ENCODE measurements around the gene ZNF747. TPM values are rescaled to one million over a fixed set of nuclear protein-coding genes. Genes with fewer than 3 reads are reported as not detected.

ZNF747 gene
- total RNA-seq, 2 experiments from 2014 or later, result 10.4 to 11.8 TPM

- CTCF ChIA-PET, result interaction anchor here (0.5 to 1.9 kb wide), 5 partner anchors 9 to 153 kb away, joined by 3 to 7 read pairs (median 4); partner anchors contain the start of gene ZNF764
- Mint-ChIP-seq H3K9me3 (no peaks in the 10 kb centered on the region), H3K36me3 (ENCODE audit: low read depth) (peaks cover 3% of the 10 kb centered on the region), H3K27ac (peak overlapping the region; percentile 97), H3K4me3 (no peak overlapping the region), H3K27me3 (no peaks in the 10 kb centered on the region), H3K4me1 (peaks cover 45% of the 10 kb centered on the region)
- POLR2A ChIA-PET, result no interaction called here
- DNase-seq, result peak; percentile 37
Measured at GRCh38 chr16:30567160-30567990, 32.7 kb upstream of the ZNF747 start.

- H3K36me3 Mint-ChIP-seq (ENCODE audit: low read depth), result peaks cover 3% of the 10 kb centered on the region
- POLR2A ChIA-PET, result no interaction called here
- CTCF ChIA-PET, result interaction anchor here (1.5 to 2.1 kb wide), 5 partner anchors 15 to 37 kb away, joined by 4 to 8 read pairs (median 6); partner anchors contain the start of gene ZNF747
- no peak for DNase-seq
- no peaks in the 10 kb centered on the region for H3K9me3 Mint-ChIP-seq
- H3K27me3 Mint-ChIP-seq, result no peaks in the 10 kb centered on the region
- H3K27ac Mint-ChIP-seq, result no peak overlapping the region
- H3K4me3 Mint-ChIP-seq, result no peak overlapping the region
- peaks cover 45% of the 10 kb centered on the region for H3K4me1 Mint-ChIP-seq
Measured at GRCh38 chr16:30566531-30566930, 31.9 kb upstream of the ZNF747 start.

GRCh38 chr16:30565984-30566383 lies 31.3 kb upstream of the ZNF747 start:
- ChIA-PET POLR2A (no interaction called here), CTCF (interaction anchor here (1.0 to 2.1 kb wide), 4 partner anchors 14 to 32 kb away, joined by 3 to 8 read pairs (median 6); partner anchors contain the start of gene ZNF747)
- Mint-ChIP-seq H3K36me3 (ENCODE audit: low read depth) (peaks cover 3% of the 10 kb centered on the region), H3K27me3 (no peaks in the 10 kb centered on the region), H3K27ac (no peak overlapping the region), H3K4me3 (no peak overlapping the region), H3K4me1 (peaks cover 49% of the 10 kb centered on the region), H3K9me3 (no peaks in the 10 kb centered on the region)
- no peak for DNase-seq

GRCh38 chr16:30565526-30565925 lies 30.9 kb upstream of the ZNF747 start:
- H3K27ac Mint-ChIP-seq, result no peak overlapping the region
- DNase-seq, result no peak
- H3K4me1 Mint-ChIP-seq, result peaks cover 48% of the 10 kb centered on the region
- no peaks in the 10 kb centered on the region for H3K9me3 Mint-ChIP-seq
- no peaks in the 10 kb centered on the region for H3K27me3 Mint-ChIP-seq
- ChIA-PET POLR2A (no interaction called here), CTCF (interaction anchor here (0.6 to 2.1 kb wide), 5 partner anchors 13 to 127 kb away, joined by 3 to 8 read pairs (median 6); partner anchors contain the start of gene ZNF747)
- no peak overlapping the region for H3K4me3 Mint-ChIP-seq
- H3K36me3 Mint-ChIP-seq (ENCODE audit: low read depth), result peaks cover 3% of the 10 kb centered on the region

GRCh38 chr16:30562021-30562420 lies 27.4 kb upstream of the ZNF747 start:
- peak overlapping the region; percentile 76 for H3K4me3 Mint-ChIP-seq
- no peaks in the 10 kb centered on the region for H3K36me3 Mint-ChIP-seq (ENCODE audit: low read depth)
- no peaks in the 10 kb centered on the region for H3K9me3 Mint-ChIP-seq
- peak overlapping the region; percentile 91 for H3K27ac Mint-ChIP-seq
- CTCF ChIA-PET, result interaction anchor here (1.2 to 1.9 kb wide), 4 partner anchors 17 to 97 kb away, joined by 3 to 7 read pairs (median 4); partner anchors contain the start of gene ZNF747
- H3K4me1 Mint-ChIP-seq, result peaks cover 35% of the 10 kb centered on the region
- no peak for DNase-seq
- no peaks in the 10 kb centered on the region for H3K27me3 Mint-ChIP-seq
- POLR2A ChIA-PET, result no interaction called here

- Mint-ChIP-seq H3K27ac (peak overlapping the region; percentile 91), H3K4me1 (peaks cover 29% of the 10 kb centered on the region), H3K4me3 (peak overlapping the region; percentile 76), H3K27me3 (no peaks in the 10 kb centered on the region), H3K36me3 (ENCODE audit: low read depth) (peaks cover 6% of the 10 kb centered on the region), H3K9me3 (no peaks in the 10 kb centered on the region)
- POLR2A ChIA-PET, result no interaction called here
- DNase-seq, result no peak
- CTCF ChIA-PET, result interaction anchor here (0.8 to 1.9 kb wide), 7 partner anchors 11 to 469 kb away, joined by 3 to 7 read pairs (median 3); partner anchors contain the start of genes DCTPP1, TBX6 and ZNF747
Measured at GRCh38 chr16:30561089-30561816, 26.6 kb upstream of the ZNF747 start.

- no peaks in the 10 kb centered on the region for H3K9me3 Mint-ChIP-seq
- peak overlapping the region; percentile 57 for H3K4me3 Mint-ChIP-seq
- no peaks in the 10 kb centered on the region for H3K27me3 Mint-ChIP-seq
- H3K27ac Mint-ChIP-seq, result peak overlapping the region; percentile 90
- CTCF ChIA-PET, result no interaction called here
- DNase-seq, result no peak
- peaks cover 30% of the 10 kb centered on the region for H3K4me1 Mint-ChIP-seq
- H3K36me3 Mint-ChIP-seq (ENCODE audit: low read depth), result peaks cover 18% of the 10 kb centered on the region
- POLR2A ChIA-PET, result no interaction called here
Measured at GRCh38 chr16:30559690-30560089, 25.0 kb upstream of the ZNF747 start.

- DNase-seq, result no peak
- H3K4me3 Mint-ChIP-seq, result peak overlapping the region; percentile 87
- H3K9me3 Mint-ChIP-seq, result no peaks in the 10 kb centered on the region
- no peaks in the 10 kb centered on the region for H3K27me3 Mint-ChIP-seq
- H3K27ac Mint-ChIP-seq, result peak overlapping the region; percentile 90
- peaks cover 25% of the 10 kb centered on the region for H3K36me3 Mint-ChIP-seq (ENCODE audit: low read depth)
- POLR2A ChIA-PET, result interaction anchor here (0.6 to 0.8 kb wide), 2 partner anchors 87 to 129 kb away, joined by 3 read pairs; partner anchors contain the start of genes DCTPP1 and ITGAL
- CTCF ChIA-PET, result interaction anchor here (0.6 to 3.0 kb wide), 12 partner anchors 9 to 467 kb away, joined by 3 to 18 read pairs (median 6); partner anchors contain the start of genes TBX6, ZNF688 and ZNF747
- peaks cover 37% of the 10 kb centered on the region for H3K4me1 Mint-ChIP-seq
Measured at GRCh38 chr16:30558789-30559377, 24.2 kb upstream of the ZNF747 start.

- Mint-ChIP-seq H3K4me1 (peaks cover 44% of the 10 kb centered on the region), H3K36me3 (ENCODE audit: low read depth) (peaks cover 32% of the 10 kb centered on the region), H3K9me3 (no peaks in the 10 kb centered on the region), H3K27me3 (no peaks in the 10 kb centered on the region), H3K27ac (peak within 1 kb of the TSS; percentile 90), H3K4me3 (peak within 1 kb of the TSS; percentile 87)
- CTCF ChIA-PET, result interaction anchor here (0.6 to 3.0 kb wide), 17 partner anchors 9 to 466 kb away, joined by 3 to 18 read pairs (median 5); partner anchors contain the start of genes TBX6, ZNF688 and ZNF747
- POLR2A ChIA-PET, result interaction anchor here (0.6 to 0.9 kb wide), 4 partner anchors 22 to 131 kb away, joined by 3 to 4 read pairs (median 3); partner anchors contain the start of genes DCTPP1 and ITGAL
- peak; percentile 98 for DNase-seq
Measured at GRCh38 chr16:30557957-30558788, 23.5 kb upstream of the ZNF747 start, which contains the start of gene ZNF764. Gene ZNF764 (minus strand): TSS chr16:30558374. CDS start chr16:30558182, 192 bp downstream.

- H3K4me1 Mint-ChIP-seq, result peaks cover 50% of the 10 kb centered on the region
- H3K9me3 Mint-ChIP-seq, result no peaks in the 10 kb centered on the region
Measured at GRCh38 chr16:30557707-30557956, 23.0 kb upstream of the ZNF747 start.

GRCh38 chr16:30556125-30556473 lies 21.4 kb upstream of the ZNF747 start:
- Mint-ChIP-seq H3K4me1 (peaks cover 57% of the 10 kb centered on the region), H3K27ac (peak overlapping the region; percentile 64), H3K27me3 (no peaks in the 10 kb centered on the region), H3K9me3 (no peaks in the 10 kb centered on the region), H3K4me3 (peak overlapping the region; percentile 87), H3K36me3 (ENCODE audit: low read depth) (peaks cover 41% of the 10 kb centered on the region)
- ChIA-PET POLR2A (no interaction called here), CTCF (interaction anchor here (1.2 to 3.0 kb wide), 3 partner anchors 10 to 21 kb away, joined by 3 to 18 read pairs (median 3); partner anchors contain the start of gene ZNF747)
- no peak for DNase-seq

More at GRCh38 chr16:30557707-30557956, 23.0 kb upstream of the ZNF747 start:
- no peak for DNase-seq
- Mint-ChIP-seq H3K36me3 (ENCODE audit: low read depth) (peaks cover 36% of the 10 kb centered on the region), H3K4me3 (peak overlapping the region; percentile 87), H3K27me3 (no peaks in the 10 kb centered on the region), H3K27ac (peak overlapping the region; percentile 90)
- ChIA-PET POLR2A (interaction anchor here (0.6 to 0.9 kb wide), 2 partner anchors 22 to 30 kb away, joined by 3 to 4 read pairs; no protein-coding TSS in a partner anchor), CTCF (interaction anchor here (0.6 to 3.0 kb wide), 14 partner anchors 8 to 123 kb away, joined by 3 to 18 read pairs (median 5); partner anchors contain the start of genes ZNF688 and ZNF747)
